ENCODE data around the gene MAP3K6. TPM values are rescaled to one million over a fixed set of nuclear protein-coding genes. Genes with fewer than 3 reads are reported as not detected.

Gene MAP3K6
- total and polyA plus RNA-seq, 2 of the 13 experiments (the other 11 are each of a cell fraction or from before 2014, with no cell fraction given), result 2.7 to 3.2 TPM

DNA sequence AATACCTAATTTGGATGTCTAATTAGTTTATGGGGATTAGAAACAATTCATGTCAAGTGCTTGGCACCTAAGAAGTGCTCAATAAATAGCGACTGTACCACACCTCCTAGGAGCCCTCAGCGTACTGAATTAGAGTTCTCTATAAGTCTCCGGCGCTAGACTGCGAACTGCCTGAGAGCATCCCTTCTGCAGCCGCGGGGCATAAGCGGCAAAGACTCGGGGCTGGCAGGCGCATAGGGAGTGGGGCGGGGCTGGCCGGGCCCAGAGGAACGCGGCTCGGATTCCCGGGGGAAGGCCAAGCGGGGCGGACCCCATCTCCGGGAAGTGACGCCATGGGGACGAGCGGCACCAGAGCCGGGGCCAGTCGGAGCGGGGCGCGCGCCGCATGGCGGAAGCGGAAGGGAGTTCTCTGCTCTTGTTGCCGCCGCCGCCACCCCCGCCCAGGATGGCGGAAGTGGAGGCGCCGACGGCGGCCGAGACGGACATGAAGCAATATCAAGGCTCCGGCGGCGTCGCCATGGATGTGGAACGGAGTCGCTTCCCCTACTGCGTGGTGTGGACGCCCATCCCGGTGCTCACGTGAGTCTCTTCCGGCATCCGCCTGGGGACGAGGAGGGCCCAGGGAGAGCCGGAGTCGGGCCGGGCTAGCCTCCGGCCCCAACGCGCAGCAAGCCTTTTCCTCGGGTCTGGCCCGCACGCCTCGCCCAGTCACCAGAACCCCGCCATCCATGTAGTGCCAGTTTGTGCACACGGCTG is 44.8 kb downstream of the MAP3K6 start, which contains the start of gene TMEM222 (continued):
- TF ChIP-seq HBP1 (CRISPR knock-in tag; IDR thresholded peaks at IDR 0.05; ENCODE audit: low read depth) (peak; percentile 43; the same call in 1 of the 2 replicates), SATB2 (CRISPR knock-in tag; IDR thresholded peaks at IDR 0.05) (0 out of 2 replicates have a peak, but pooled peaks have one; percentile 23), GATAD2A (CRISPR knock-in tag; IDR thresholded peaks at IDR 0.05) (peak; percentile 64), ATRX (CRISPR knock-in tag; IDR thresholded peaks at IDR 0.05; ENCODE audit: borderline replicate concordance) (no peak), KDM4B (CRISPR knock-in tag; IDR thresholded peaks at IDR 0.05) (peak; percentile 62; the same call in 1 of the 2 replicates), ATF7 (IDR thresholded peaks at IDR 0.05) (no peak), ATF7 (CRISPR knock-in tag; IDR thresholded peaks at IDR 0.05) (peak; percentile 68), ZNF547 (CRISPR knock-in tag; IDR thresholded peaks at IDR 0.05) (peak; percentile 62; the same call in 1 of the 2 replicates), GZF1 (CRISPR knock-in tag; IDR thresholded peaks at IDR 0.05) (0 out of 2 replicates have a peak, but pooled peaks have one; percentile 66), NR0B2 (CRISPR knock-in tag; IDR thresholded peaks at IDR 0.05) (peak; percentile 68; the same call in 1 of the 2 replicates), GMEB2 (CRISPR knock-in tag; IDR thresholded peaks at IDR 0.05; ENCODE audit: low read depth) (peak; percentile 66; the same call in 1 of the 2 replicates), ZNF644 (CRISPR knock-in tag; IDR thresholded peaks at IDR 0.05; ENCODE audit: low read depth) (peak; percentile 35; the same call in 1 of the 2 replicates), JUND (CRISPR knock-in tag; IDR thresholded peaks at IDR 0.05) (peak; percentile 65; the same call in 1 of the 2 replicates), GLI4 (CRISPR knock-in tag; IDR thresholded peaks at IDR 0.05; ENCODE audit: borderline replicate concordance) (no peak), HNRNPH1 (optimal IDR thresholded peaks at IDR 0.05; ENCODE audit: low read depth, low read length) (no peak), THAP7 (CRISPR knock-in tag; IDR thresholded peaks at IDR 0.05) (peak; percentile 97)
- TF ChIP-seq, protein P1, sequence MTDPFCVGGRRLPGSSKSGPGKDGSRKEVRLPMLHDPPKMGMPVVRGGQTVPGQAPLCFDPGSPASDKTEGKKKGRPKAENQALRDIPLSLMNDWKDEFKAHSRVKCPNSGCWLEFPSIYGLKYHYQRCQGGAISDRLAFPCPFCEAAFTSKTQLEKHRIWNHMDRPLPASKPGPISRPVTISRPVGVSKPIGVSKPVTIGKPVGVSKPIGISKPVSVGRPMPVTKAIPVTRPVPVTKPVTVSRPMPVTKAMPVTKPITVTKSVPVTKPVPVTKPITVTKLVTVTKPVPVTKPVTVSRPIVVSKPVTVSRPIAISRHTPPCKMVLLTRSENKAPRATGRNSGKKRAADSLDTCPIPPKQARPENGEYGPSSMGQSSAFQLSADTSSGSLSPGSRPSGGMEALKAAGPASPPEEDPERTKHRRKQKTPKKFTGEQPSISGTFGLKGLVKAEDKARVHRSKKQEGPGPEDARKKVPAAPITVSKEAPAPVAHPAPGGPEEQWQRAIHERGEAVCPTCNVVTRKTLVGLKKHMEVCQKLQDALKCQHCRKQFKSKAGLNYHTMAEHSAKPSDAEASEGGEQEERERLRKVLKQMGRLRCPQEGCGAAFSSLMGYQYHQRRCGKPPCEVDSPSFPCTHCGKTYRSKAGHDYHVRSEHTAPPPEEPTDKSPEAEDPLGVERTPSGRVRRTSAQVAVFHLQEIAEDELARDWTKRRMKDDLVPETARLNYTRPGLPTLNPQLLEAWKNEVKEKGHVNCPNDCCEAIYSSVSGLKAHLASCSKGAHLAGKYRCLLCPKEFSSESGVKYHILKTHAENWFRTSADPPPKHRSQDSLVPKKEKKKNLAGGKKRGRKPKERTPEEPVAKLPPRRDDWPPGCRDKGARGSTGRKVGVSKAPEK (CRISPR knock-in tag; IDR thresholded peaks at IDR 0.05; ENCODE audit: borderline replicate concordance), result no peak
- TF ChIP-seq, protein P2, sequence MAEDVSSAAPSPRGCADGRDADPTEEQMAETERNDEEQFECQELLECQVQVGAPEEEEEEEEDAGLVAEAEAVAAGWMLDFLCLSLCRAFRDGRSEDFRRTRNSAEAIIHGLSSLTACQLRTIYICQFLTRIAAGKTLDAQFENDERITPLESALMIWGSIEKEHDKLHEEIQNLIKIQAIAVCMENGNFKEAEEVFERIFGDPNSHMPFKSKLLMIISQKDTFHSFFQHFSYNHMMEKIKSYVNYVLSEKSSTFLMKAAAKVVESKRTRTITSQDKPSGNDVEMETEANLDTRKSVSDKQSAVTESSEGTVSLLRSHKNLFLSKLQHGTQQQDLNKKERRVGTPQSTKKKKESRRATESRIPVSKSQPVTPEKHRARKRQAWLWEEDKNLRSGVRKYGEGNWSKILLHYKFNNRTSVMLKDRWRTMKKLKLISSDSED (CRISPR knock-in tag; IDR thresholded peaks at IDR 0.05), result no peak
- TF ChIP-seq, protein P3, sequence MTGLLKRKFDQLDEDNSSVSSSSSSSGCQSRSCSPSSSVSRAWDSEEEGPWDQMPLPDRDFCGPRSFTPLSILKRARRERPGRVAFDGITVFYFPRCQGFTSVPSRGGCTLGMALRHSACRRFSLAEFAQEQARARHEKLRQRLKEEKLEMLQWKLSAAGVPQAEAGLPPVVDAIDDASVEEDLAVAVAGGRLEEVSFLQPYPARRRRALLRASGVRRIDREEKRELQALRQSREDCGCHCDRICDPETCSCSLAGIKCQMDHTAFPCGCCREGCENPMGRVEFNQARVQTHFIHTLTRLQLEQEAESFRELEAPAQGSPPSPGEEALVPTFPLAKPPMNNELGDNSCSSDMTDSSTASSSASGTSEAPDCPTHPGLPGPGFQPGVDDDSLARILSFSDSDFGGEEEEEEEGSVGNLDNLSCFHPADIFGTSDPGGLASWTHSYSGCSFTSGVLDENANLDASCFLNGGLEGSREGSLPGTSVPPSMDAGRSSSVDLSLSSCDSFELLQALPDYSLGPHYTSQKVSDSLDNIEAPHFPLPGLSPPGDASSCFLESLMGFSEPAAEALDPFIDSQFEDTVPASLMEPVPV (CRISPR knock-in tag; IDR thresholded peaks at IDR 0.05), result peak; percentile 86; the same call in 1 of the 2 replicates
